GM18867 (cell line): ENCODE data around the gene C10orf71.

Experiments used
- ATAC-seq: cut with Tn5 transposase; IDR thresholded peaks from one replicate; pipeline ENCODE4 v1.9.1; 2021; ENCODE audit warnings: mild to moderate bottlenecking, moderate library complexity; ENCODE audit not compliant: unreplicated experiment

C10orf71 gene

GRCh38 chr10:49374740-49375139 lies 75.8 kb downstream of the C10orf71 start:
- no peak for ATAC-seq

DNA sequence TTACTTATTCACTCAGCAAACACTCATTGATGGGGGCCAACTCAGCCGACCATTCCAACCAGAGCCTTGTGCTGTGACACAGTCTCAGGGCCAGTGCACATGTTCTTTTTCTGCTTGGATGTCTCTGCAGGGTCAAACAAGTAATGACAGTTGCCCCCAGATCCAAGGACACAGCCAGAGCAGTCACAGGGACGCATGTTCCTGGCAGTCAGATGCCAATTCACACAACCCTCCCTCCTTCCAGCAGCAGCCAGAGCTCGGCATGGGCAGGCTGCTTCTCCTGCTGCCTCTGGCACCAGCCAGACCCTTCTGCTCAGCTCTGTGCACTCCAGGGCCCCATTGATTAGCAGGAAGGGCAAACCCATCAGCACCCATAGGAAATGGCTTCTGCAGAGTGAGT lies 76.6 kb downstream of the C10orf71 start:
- ATAC-seq, result no peak
